ENCODE results near the gene KCNK1.

- TF ChIP-seq CTCF (optimal IDR thresholded peaks at IDR 0.05 in 1 of 3, IDR thresholded peaks at IDR 0.05 in 1 of 3, conservative IDR thresholded peaks at IDR 0.05 in 1 of 3; ENCODE audit: extremely low read depth in 1 of 3, insufficient read depth in 2 of 3, low read length in 3 of 3) (no peak), EZH2 (IDR thresholded peaks at IDR 0.05; ENCODE audit: low read length) (no peak)
These were observed 60.1 kb downstream of the KCNK1 start for GRCh38 chr1:233673947-233674431.
